ENCODE data around the gene TBX6.

Gene TBX6

GRCh38 chr16:30085820-30086219 lies 5.9 kb downstream of the TBX6 start:
- DNase-seq: no peak

- no peak for DNase-seq
These were observed 6.5 kb downstream of the TBX6 start for GRCh38 chr16:30085247-30085646.

GRCh38 chr16:30084816-30085159 lies 6.9 kb downstream of the TBX6 start:
- no peak for DNase-seq

- no peak for DNase-seq
These were observed 7.5 kb downstream of the TBX6 start for GRCh38 chr16:30084096-30084815.

GRCh38 chr16:30083216-30084055 lies 8.3 kb downstream of the TBX6 start:
- DNase-seq: no peak

GRCh38 chr16:30082545-30083090 lies 9.1 kb downstream of the TBX6 start:
- DNase-seq: no peak

DNA sequence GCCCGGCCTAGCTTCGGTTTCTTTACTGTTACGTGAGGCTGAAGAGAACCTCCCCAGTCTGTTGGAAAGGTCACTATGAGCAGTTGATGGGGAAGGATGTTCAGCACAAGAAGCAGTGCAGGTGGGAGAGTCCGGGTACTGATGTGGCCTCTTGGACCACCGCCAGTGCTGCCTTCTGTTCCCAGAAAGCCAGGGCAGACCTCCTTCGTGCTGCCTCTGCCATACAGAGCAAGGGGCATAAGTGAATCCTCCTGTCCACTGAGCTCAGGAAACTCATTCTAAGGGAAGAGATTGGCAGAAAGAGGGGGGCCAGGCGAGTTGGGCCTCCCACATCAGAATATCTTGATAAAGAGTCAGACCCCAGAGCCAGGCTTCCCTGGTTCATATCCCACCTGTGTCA lies 12.2 kb downstream of the TBX6 start:
- no peak for DNase-seq

DNA sequence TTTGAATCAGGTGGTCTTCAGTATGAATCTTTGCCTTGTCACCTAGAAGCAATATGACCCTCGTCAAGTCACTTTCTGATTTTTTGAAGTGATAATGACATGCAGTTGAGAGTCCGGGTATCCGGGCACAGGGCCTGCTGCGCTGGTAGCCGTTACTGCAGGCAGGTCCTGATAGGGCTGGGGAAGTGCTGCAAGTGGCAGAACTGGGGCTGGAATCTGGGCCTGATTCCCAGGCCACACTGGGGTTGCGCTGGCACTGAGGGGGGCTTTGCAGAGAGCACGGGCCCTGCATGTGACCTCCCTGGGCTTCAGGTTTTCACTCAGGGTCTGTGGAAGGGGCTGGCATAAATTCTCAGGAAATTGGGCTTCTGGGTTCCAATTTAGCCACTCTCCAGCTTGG lies 13.0 kb downstream of the TBX6 start:
- no peak for DNase-seq

- no peak for DNase-seq
These were observed 14.1 kb downstream of the TBX6 start for GRCh38 chr16:30077656-30078055.

DNA sequence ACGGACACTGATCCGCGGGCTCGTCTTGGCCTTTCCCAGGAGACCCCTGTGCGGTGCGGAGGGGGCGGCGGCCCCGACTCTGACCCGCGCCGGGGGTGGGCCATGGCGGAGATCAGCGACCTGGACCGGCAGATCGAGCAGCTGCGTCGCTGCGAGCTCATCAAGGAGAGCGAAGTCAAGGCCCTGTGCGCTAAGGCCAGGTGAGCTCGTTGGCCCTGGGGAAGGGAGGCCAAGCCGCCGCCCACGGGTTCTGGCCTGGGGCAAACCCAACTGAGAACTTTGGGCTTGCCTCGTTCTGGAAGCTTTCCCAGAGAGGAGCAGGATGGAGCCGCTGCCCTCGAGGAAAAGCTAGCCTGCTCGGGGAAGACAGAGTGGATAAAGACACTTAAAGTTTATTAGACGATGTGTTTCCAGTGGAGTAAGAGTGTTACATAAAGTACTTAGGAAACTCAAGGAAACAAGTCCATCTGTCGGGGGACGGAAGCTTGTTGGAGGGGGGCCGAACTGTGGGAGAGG lies 15.4 kb downstream of the TBX6 start:
- no peak for DNase-seq

- peak; percentile 95 for DNase-seq
These were observed 16.0 kb downstream of the TBX6 start, which contains the start of gene PPP4C for GRCh38 chr16:30075503-30076275. Gene PPP4C (plus strand): TSS chr16:30075994. CDS start chr16:30076378, 384 bp downstream.

GRCh38 chr16:30070490-30070889 lies 21.2 kb downstream of the TBX6 start:
- no peak for DNase-seq

DNA sequence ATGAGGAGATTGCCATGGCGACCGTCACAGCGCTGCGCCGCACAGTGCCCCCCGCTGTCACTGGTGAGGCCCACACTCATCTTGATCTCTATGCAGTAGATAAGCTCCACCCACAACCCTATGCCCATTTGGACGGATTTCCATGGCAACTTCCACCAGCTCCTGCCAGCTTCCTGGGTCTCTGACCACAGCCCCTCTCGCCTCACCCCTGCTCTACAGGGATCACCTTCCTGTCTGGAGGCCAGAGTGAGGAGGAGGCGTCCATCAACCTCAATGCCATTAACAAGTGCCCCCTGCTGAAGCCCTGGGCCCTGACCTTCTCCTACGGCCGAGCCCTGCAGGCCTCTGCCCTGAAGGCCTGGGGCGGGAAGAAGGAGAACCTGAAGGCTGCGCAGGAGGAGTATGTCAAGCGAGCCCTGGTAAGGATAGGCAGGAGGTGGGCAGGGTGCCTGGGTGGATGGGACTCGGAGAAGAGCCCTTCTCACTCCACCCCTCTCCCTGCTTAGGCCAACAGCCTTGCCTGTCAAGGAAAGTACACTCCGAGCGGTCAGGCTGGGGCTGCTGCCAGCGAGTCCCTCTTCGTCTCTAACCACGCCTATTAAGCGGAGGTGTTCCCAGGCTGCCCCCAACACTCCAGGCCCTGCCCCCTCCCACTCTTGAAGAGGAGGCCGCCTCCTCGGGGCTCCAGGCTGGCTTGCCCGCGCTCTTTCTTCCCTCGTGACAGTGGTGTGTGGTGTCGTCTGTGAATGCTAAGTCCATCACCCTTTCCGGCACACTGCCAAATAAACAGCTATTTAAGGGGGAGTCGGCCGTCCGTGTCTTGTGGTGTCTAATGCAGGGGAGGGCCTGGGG lies 21.9 kb downstream of the TBX6 start:
- no peak for DNase-seq

GRCh38 chr16:30068750-30069610 lies 22.7 kb downstream of the TBX6 start:
- no peak for DNase-seq

DNA sequence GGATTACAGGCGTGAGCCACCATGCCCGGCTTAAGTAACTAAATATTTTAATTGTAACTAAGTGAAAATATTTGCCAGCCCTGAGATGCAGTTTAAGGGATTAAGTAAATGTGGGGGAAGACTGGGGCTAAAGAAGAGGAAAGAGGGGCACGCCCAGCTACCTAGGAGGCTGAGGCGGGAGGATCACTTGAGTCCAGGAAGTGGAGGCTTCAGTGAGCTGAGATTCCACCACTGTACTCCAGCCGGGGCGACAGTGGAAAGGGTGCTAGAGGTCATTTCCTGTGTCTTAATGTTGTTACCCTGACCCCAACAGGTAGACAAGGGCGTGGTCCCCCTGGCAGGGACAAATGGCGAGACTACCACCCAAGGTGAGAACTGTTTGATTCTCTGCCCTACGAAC lies 23.4 kb downstream of the TBX6 start:
- no peak for DNase-seq

DNA sequence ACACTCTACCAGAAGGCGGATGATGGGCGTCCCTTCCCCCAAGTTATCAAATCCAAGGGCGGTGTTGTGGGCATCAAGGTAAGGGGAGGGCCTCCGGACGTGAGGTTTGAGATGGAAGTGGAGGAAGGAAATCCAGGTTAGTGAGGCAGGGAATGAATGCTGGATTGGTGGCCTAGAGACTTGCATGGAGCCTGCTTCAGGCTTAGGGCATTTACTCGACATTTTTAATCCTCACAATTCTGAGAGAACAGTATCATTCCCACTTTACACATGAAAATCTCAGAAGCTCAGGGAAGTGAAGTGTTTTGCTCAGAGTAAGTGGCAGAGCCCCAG lies 24.2 kb downstream of the TBX6 start:
- no peak for DNase-seq

DNA sequence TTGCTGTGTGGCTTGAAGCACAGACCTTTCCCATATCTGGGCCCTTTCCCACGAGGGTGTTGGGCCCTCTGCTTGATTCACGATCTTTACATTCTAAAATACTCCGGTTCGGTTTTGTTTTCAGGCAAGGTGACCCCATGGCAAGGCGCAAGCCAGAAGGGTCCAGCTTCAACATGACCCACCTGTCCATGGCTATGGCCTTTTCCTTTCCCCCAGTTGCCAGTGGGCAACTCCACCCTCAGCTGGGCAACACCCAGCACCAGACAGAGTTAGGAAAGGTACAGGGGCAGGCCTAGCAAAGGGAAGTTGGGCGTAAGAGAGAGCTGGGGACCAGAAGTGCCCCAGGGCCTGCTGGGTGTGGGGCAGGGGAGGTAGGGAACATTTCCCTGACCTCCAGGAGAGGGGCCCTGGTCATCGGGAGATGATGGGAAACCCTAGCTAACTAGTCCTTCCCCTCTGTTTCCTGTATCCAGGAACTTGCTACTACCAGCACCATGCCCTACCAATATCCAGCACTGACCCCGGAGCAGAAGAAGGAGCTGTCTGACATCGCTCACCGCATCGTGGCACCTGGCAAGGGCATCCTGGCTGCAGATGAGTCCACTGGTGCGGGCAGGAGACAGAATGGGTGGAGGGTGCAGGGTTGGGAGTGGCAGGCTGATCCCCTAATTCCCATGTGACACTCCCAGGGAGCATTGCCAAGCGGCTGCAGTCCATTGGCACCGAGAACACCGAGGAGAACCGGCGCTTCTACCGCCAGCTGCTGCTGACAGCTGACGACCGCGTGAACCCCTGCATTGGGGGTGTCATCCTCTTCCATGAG lies 24.8 kb downstream of the TBX6 start:
- DNase-seq: peak; percentile 61

- DNase-seq: no peak
These were observed 25.6 kb downstream of the TBX6 start for GRCh38 chr16:30065943-30066760.

All from femur (tissue), 1 donor.